Jurkat, Clone E6-1 (cell line): ENCODE measurements around the gene POU2F1.
A peak's percentile ranks its signal among the peaks of the same experiment; 100 is the strongest.

Source experiments
- DNase-seq: peaks from one replicate; pipeline ENCODE4 v3.0.0-alpha.2; 2011; ENCODE audit warnings: low read depth, low spot score
- H3K4me3 ChIP-seq: 2 replicates; pipeline ENCODE4 v1.5.1; 2011; ENCODE audit warnings: mild to moderate bottlenecking, low read length, control low read depth, moderate library complexity

The POU2F1 gene

DNA sequence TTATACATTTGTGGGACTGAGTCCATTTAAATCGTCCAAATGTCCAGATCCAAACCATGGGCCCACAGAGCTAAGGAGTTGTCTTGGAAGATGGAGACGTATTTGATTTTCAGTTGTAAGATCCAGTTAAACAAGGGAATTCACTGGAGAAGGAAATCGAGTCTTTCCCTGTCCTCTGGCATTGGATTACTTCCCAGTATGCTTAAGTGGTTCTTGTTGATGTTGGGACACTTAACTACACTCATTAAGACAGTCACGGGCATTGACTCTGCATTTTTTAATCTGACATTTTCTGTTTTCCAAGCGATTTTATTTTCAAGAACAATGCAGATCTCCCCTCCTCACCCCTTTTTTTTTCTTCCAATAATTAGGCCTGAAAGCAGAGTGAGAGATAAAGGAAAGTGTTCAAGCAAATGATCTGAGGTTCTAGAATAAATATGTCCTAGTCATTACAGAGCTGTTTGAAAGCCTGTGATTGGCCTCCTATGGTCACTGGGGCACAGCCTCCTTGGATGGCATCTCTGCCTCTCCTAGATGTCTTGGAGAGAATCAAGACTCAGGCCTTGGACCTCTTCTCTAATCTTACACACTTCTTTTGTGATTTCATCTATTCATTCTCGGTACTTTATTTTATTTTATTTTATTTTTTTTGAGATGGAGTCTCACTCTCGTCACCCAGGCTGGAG is 248.7 kb downstream of the POU2F1 start:
- H3K4me3 ChIP-seq = no peak overlapping the region
- no peak for DNase-seq

DNA sequence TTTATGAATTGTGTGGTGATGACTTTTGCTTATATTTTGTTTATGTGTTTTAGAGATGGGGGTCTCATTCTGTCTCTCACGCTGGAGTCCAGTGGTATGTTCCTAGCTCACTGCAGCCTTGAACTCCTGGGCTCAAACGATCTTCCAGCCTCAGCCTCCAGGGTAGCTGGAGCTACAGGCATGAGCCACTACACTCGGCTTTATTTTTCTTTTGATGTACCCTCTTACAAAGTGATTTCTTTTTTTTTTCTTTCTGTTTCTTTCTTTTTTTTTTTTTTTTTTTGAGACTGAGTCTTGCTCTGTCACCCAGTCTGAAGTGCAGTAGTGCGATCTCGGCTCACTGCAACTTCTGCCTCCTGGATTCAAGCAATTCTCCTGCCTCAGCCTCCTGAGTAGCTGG is 250.9 kb downstream of the POU2F1 start:
- H3K4me3 ChIP-seq = no peak overlapping the region
- peak; percentile 61 for DNase-seq

DNA sequence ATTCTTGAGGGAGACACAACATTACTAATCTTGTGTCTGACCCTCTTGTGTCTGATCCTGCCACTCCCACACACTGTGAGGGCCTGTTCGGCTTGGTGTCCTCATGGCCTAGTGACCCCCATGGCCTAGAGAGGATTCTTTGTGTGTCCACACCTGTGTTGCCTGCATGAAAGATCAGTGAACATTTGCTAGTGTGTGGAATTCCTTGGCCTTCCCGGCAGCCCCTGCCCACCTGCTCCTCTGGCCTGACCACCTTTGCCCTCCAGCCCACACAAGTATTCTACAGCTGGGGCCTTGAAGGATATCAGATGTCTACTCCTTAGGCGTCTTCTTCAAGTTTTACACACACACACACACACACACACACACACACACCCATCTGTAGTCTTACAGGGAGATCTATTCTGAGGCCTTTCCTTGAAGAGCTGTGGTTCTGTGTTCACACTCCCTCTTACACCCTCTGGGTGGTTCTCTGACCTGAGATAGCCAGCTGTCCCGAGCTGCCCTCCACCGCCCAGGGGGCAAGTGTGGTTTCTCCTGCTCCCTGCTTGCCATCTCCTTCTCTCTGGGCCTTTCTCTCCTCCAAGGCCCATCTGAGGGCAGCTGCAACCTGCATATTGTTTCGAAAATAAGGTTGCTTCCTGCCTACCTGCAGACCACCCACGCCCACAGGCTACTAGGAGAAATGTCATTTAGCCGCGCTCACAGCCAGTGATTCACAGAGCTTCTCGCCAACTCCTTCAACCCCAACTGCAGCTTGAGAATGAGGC is 252.3 kb downstream of the POU2F1 start:
- peak overlapping the region; percentile 46 for H3K4me3 ChIP-seq
- DNase-seq = no peak

DNA sequence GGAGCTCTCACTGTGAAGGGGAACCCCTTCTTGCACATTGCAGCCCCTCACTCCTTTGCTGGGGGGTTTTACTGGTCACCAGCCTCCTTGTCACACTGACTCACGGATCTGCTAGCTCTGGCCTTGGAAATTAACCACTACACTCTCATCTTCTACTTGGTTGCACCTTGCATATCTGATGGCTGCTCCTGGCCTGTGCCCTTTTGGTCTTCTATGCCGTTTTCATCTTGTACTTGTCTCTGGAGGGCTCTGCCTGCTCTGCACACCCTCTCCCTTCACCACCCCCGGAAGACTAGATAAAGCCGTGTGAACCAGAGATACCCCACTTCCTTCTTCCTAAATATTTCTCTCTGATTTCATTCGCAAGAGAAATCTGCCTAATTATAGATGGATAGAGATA is 253.1 kb downstream of the POU2F1 start:
- DNase-seq = no peak
- H3K4me3 ChIP-seq = peak overlapping the region; percentile 46

DNA sequence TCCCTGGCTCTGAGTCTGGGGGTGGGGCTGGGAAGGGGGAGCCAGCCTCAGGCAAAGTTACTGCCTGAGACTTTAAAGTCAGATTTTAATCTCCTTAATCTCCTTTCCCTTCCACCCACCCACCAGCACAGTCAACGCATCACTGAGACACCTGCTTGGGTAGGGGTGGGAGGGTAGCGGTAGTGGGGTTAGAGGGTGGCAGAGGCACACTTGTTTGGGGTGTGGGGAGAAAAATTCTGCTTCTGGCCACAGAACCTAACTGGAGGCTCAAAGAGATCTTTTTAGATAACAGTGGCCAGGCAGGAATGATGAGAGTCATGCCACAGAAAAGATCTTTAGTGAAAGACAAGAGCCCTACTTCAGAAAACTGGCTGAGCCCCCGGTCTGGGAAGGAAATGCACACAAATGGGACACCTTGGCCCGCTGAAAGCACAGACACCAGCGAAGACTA is 253.5 kb downstream of the POU2F1 start:
- peak; percentile 98 for DNase-seq
- peak overlapping the region; percentile 46 for H3K4me3 ChIP-seq

DNA sequence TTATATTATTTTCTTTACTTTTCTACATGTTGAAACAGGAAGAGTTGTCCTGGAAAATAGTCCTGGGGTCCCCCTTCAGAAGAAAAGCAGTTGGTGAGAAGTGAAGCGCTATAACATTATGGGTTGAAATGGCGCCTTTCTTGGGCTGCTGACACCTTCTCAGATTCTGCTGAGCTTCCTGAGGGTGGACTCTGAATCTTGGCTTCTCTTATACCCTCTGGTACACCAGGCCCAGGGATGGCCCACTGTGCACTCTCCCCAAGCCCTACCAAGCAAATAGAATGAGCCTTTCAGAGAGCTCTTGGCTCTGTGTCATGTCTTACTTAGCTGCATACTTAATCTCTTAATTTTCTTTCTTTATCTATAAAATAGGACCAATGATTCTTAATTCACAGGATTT is 255.4 kb downstream of the POU2F1 start:
- H3K4me3 ChIP-seq = no peak overlapping the region
- no peak for DNase-seq
